Effector CD8-positive, alpha-beta T cell (primary cell): ENCODE measurements around the gene KEAP1.

Experiments
- DNase-seq: peaks from one replicate; lab custom pipeline; 2025; lab: John Stamatoyannopoulos, UW

KEAP1 gene

DNA sequence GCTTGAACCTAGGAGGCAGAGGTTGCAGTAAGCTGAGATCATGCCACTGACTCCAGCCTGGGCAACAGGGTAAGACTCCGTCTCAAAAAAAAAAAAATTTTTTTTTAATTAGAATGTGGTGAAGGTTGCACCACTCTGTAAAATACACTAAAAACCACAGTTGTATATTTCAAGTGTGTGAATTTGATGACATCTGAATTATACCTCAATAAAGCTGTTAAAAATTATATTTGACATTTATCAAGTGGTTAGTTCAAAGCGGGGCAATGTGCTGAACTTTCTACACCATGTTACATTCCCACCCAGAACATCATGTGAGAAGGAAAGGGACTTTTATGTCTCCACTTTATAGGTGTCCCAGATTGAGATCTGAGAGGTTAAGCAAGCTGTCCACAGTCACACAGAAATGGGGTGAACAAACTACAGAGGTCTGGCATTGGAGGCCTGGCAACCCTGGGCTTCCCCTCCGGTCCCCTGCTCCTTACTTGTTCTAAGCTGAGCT lies 20.0 kb upstream of the KEAP1 start:
- DNase-seq, result no peak

DNA sequence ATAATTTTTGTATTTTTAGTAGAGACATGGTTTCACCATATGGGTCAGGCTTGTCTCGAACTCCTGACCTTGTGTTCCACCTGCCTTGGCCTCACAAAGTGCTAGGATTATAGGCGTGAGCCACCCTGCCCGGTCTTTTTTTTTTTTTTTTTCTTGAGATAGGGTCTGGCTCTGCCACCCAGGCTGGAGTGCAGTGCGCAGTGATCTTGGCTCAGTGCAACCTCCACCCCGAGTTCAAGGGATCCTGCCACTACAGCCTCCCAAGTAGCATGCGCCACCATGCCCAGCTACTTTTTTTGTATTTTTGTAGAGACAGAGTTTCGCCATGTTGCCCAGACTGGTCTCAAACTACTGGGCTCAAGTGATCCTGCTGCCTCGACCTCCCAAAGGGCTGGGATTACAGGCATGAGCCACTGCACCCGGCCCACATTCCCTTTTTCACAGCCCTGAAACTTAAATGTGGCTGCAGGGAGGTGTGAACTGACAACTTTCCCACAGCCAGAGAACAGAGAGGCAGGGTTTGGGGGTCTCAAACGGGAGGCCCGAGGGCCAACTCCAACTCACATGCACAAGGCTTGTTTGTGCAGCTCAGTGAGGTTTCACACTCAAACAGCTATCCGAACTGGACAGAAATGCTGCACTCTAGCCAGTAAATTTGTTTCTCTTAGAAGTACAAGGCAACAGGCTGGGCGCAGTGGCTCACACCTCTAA lies 18.5 kb upstream of the KEAP1 start:
- DNase-seq, result no peak

DNA sequence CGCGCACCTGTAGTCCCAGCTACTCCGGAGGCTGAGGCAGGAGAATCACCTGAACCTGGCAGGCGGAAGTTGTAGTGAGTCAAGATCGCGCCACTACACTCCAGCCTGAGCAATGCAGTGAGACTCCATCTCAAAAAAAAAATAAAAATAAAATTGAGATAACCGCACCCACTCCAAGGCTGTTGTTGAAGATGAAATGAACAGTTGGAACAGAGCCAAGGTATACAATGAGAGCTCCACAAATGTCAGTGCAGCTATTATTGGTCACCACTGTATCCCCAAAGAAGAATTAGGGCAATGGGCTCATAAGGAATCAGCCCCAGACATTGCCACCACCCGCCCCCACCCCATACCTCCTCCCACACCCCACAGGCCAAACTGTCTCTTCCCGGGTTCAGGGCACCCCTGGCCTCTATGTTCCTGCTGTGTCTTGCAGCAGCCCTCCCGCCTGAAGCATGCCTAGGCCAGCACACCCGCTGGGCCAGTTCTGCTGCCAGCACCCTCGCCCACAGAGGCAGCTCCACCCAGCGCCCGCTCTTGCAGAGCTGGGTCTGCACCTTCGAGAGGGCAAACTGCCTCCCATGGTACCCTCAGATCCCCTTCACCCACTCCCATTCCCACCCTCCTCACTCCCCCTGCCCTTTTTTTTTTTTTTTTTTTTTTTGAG lies 17.6 kb upstream of the KEAP1 start:
- no peak for DNase-seq

DNA sequence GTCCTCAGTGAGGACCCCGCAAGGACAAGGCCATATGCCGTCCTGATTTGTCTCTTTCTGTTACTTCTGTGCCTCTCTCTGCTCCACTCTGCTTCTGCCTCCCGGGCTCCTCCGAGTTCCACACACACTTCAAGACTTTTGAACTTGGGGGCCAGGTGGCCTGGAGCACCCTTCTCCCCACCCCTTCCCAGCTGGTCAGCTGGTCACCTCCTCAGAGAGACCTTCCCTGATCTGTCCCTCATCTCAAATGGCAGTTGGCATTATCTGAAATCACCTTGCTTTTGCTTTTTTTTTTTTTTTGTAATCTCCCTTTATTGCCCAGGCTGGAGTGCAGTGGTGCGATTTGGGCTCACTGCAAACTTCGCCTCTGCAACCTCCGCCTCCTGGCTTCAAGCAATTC lies 16.3 kb upstream of the KEAP1 start:
- DNase-seq, result no peak

DNA sequence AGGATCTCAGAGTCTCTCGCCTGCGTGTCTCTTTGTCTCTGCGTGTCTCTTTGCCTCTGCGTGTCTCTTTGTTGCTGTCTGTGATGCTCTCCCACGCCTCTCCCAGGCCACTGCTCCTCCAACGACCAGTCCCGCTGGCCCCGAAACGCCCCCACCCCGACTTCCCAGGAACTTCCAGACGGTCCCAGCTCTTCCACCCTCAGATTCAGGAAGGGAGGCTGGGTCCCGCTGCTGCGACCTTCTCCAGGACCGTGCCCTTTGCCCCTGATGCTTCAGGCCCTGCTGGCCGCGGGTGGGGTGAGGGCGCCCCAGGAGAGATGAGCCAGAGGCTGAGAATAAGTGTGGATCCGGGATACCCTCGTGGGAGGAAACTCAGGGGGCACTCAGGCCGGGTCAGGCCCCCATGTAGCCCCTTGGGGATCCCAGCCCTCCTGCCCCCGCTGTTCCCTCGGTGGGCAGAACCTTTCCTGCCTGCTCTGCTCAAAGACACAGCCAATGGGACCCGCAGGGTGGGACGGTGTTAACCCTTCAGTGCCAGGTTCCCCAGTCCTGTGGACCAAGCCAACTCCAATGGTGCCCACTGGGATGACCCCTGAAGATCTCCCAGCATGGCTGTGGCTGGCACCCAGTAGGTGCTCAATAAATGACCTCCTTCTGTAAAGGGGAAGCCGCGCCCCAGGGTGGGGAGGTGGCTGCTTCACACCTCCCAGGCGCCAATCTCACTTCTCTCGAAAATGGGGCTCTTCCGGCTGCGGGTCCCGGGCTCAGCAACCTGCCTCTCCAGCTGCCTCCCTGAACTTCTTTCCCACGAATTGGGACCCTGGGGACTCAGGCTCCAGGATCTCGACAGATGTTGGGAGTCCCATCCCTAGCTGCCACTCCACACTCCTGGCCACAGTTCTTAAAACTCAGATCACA lies 15.5 kb upstream of the KEAP1 start:
- DNase-seq, result no peak

DNA sequence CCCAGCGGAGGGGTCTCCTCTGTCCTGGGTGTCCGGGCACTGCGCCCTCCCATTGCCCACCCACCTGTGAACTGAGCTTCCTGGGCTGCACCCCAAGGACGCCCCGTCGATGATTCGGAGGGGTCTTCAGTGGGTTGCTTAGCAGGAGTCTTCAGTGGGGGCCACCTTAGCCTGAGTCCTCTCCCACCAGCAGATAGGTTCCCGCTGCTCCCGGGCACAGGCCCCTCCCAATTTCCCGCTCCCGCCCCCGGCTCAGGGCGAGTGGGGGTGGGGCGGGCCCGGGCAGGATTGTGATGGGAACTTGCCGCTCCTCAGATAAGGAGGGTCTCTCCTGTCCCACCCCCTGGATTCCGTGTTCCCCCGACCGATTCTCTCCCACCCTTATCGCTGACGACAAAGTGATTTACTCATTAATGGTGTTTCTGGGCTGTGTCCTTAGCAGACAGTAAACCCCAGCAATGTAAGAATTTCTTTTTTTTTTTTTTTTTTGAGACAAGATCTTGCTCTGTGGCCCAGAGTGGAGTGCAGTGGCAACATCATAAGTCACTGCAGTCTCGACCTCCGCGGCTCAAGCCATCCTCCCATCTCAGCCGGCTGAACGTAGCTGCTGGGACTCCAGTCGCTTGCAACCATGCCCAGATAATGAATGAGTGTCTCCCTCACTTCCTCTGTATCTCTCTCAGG lies 14.7 kb upstream of the KEAP1 start:
- no peak for DNase-seq

DNA sequence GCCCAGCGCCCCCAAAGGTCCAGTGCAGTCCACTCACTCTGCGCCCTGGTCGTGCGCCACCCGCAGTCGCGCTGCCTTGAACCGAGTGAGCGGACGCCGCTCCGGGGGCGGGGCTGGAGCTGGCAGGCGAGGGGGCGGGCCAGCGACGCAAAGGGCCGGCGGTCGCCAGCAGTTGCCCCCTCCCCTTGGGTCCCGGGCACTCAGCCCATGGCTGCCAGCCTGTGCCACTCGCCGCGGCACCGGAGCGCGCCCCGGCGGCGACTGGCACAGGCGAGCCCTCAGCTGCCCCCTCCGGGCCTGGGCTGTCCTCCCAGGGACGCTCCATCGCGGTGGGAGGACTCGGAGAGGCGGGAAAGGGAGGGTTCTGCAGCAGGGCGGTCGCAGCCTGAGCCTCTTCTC lies 14.2 kb upstream of the KEAP1 start, which contains the start of gene S1PR5:
Gene S1PR5, minus strand, starts transcription at position 87 of the 399 bp plus-strand sequence. CDS start 2,436 bp downstream, outside the sequence.
- no peak for DNase-seq

DNA sequence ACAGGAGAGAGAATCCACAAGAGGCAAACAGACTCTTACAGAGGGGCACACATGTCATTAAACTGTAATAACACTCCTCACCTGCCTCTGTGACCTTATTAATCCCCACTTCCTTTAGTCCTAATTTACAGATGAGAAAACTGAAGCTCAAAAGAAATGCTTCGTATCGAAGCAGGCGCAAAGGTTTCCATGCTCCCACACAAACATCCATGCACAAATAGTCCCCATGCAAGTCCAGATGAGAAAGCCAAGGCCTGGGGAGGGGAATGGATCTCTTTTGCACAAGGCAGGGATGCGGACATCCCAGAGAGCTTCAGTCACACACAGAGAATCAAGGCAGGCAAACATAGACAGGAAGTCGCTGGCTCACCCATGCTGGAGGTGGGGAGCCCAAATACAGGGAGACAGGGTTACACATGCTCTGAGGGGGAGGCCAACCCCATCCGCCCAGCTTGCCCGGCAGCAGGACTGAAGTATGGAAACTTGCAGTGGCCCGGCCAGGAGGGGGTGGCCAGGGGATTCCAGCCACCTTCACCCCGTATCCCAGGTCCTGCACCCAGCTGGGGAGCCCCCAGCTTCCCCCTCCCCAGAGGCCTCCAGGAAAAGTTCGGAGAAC lies 13.6 kb upstream of the KEAP1 start:
- no peak for DNase-seq

DNA sequence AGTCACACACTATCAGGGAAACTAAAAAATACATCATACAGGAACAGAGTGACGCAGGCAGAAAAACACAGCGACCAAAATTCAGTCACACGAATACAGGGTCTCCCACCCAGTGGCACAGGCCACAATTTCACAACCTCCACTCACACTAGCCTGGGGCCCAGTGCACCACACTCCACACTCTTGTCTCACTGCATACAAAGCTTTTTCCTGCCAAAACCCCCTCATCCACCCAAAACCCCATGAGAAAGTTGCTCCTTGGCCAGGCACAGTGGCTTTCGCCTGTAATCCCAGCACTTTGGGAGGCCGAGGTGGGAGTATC lies 12.9 kb upstream of the KEAP1 start:
- no peak for DNase-seq

DNA sequence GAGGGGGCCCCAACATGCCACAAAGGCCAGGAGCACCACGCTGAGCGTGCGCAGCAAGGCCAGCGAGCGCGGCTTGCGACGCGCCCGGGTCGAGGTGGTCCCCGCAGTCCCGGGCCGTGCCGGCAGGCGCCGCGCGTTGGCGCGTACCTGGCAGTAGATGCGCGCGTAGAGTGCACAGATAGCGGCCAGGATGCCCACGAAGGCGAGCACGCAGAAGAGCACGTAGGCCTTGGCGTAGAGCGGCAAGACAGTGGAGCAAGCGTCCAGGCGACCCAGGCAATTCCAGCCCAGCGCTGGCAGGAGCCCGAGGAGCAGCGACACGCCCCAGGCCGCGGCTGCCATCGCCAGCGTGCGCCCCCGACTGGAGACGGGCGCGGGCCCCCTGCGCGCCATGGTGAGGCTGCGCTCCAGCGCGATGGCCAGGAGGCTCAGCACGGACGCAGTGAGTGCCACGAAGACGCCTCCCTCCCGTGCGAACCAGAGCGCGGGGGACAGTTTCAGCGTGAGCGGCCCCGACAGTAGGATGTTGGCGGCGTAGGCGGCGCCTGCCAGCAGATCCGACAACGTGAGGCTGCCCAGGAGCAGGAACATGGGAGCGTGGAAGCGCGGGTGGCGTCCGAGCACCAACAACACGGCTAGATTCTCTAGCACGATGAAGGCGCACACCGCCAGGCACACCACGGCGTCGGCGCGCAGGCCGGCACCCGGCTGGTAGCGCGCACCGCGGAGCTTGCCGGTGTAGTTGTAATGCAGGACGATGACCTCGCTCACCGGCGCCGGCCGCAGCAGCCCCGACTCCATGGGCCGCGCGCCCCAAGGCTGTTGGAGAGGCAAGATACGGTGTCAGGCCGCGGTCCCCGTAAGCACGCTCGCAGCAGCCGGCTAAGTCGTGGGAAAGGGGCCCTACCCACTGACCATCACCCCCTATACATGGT lies 11.3 kb upstream of the KEAP1 start:
- DNase-seq, result no peak

DNA sequence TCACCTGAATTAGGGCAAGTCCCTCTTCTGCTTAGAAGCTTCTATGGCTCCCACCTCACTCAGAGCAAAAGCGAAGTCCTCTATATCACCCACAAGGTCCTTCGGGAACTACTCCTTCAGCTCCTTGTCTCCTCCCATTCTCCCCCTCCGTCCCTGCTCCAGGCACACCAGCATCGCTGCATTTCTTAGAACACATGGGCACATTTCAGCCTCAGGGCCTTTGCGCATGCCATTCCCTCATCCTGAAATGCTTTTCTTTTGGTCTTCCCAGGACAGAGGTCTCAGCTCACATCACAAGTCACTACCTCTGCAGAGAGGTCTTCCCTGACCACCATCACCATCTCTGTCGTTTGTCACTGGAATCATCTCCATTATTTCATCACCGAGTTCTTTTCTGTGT lies 10.1 kb upstream of the KEAP1 start:
- no peak for DNase-seq

DNA sequence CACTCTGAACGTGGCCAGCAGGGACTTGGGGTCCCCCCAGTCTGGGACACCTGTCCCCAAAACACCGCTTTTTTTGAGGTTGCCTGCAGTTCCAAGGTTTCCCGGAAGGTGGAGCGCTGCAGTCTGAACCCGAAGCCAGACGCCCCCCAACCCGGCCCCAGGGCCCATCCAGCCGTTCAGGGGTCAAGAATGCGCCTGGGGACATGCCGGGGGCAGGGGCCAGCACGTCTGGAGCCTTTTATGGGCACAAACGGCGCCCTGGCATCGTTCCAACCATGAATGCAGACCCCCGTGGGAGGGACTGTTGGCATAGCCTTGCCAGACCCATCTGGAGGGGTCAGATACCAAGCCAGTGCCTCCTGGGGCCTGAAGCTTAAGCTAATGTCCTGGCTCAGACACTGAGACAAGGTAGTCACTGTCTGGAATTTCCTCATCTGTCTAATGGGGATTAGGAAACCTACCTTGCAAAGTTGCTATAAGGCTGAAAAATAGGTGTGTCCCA lies 7.2 kb upstream of the KEAP1 start:
- peak; percentile 49 for DNase-seq

DNA sequence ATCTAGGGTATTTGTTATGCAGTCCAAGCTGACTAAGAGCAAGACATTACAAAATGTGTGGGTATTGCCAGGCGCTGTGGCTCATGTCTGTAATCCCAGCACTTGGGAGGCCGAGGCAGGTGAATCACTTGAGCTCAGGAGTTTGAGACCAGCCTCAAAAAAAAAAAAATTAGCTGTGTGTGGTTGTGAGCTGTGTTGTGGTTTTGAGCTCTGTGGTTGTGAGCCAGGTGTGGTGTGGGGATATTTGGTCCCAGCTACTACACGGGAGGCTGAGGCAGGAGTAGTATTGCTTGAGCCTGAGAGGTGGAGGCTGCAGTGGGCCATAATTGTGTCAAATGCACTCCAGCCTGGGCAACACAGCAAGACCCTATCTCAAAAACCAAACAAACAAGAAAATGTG lies 5.6 kb upstream of the KEAP1 start:
- no peak for DNase-seq

DNA sequence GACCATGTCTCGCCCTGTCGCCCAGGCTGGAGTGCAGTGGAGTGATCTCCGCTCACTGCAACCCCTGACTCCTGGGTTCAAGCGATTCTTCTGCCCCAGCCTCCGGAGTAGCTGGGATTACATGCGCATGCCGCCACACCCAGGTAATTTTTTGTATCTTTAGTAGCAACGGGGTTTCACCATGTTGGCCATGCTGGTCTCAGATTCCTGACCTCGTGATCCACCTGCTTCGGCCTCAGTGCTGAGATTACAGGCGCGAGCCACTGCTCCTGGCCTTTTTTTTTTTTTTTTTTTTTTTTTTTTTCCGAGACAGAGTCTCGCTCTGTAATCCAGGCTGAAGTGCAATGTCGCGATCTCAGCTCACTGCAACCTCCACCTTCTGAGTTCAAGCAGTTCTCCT lies 4.9 kb upstream of the KEAP1 start:
- no peak for DNase-seq

DNA sequence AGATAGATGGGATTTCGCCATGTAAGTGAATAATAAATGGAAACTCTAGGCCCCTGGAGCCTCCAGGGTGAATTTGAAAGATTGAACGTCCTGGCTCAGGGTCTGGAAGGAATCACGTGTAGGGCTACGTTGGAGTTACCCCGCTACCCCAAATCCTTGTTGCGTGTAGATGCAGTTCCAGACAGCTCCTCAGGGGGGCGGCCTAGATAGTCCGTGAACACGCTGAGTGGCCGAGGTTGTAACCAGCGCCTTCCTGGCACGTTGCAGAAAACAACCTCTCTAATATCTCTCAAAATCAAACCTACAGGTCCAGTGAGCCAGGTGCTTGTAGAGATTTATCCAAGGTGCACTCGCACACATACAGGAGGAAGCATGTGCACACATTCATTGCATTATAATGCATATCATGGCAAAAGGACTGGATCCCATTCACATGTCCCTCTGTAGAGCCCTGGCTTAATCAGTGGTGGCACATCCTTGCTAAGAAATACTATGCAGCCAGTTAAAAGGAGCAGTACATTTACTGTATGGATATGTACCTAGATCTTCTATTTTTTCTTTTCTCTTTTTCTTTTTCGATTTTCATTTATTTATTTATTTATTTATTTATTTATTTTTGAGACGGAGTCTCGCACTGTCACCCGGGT lies 2.5 kb upstream of the KEAP1 start:
- peak; percentile 64 for DNase-seq

DNA sequence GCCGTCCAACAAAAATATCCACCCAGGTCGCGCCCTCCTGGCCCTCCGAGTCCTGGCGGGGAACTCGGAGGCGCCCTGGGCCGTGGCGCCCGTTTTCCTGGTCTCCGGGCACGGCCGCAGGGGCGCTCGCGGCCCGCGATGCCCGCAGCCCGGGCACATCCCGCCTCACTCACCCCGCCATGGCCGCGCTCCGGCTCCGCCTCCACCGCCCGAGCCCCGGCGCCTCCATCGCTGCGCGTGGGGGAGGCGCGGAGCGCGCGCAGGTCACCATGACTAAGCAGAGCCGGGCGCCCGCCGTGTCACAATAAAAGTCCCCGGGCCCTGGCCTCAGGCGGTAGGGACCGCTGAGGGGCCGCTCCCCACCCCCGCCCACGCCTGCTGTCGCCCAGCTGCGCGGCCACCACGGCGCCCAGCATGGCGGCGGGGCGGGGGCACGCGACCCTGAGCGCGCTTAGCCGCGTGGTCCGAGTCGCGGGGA lies 593 bp downstream of the KEAP1 start:
- DNase-seq, result peak; percentile 59

DNA sequence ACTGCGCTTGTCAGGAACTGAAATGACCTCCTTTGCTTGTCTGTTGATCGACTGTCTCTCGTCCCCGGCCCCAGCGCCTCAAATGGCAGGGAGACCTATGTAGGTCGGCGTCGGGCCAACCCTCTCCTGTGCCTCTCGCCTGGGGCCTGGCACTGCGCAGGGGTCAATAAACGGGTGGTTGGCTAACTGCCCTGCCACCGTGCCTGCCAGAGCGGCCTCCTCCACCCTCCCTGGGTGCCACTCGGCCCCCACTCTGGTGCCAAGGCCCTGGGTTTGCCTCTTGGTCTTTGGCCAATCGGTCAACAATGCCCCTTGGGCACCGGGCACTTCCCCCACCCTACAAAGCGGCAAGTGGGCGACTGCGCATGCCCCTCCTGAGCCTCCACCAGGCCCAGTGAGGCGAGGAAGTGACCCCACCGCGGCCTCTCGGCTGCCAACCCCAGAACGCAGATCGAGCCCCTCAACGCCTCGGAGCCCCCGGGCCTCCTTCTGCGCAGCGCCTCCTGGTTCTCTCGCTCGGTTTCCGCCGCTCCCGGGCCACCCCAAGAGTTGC lies 1.1 kb downstream of the KEAP1 start:
- no peak for DNase-seq

DNA sequence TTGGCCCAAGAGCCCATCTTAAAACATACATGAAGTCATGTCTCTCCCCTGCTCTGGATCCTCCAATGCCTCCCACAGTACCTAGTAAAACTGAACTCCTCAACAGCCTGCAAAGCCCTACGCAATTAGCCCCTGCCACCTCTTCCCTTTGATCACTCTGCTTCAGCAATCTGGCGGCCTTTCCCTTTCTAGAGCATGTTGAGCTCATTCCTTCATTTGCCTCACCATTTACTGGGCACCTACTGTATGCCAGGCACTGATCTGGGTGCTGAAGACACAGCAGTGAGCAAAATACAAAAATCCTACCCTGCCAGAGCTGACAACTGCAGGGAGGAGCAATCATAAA lies 2.9 kb downstream of the KEAP1 start:
- DNase-seq, result no peak

DNA sequence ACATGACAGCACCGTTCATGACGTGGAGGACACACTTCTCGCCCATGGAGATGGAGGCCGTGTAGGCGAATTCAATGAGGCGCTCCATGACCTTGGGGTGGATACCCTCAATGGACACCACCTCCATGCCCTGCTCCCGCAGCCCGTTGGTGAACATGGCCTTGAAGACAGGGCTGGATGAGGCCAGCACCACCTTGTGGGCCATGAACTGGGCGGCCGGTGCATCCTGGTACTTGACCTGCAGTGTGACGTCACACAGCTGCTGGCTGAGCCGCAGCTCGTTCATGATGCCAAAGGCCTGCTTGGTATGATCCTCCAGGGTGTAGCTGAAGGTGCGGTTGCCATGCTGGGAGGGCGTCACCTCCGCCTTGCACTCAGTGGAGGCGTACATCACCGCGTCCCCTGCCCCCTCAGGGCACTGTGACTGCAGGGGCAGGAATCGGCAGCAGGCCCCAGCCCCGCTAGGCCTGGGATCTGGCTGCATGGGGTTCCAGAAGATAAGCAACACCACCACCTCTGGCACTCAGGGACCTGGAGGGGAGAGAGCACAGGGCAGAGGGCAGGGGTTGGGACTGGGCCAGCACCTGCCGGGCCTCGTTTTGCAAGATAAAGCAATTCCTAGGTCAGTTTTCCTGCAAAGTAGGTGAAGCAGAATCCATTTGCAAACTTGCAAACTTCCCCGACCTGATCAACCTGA lies 3.5 kb downstream of the KEAP1 start:
- no peak for DNase-seq
